Measurements from ENCODE around the gene GLIS1. TPM values are rescaled to one million over a fixed set of nuclear protein-coding genes. Genes with fewer than 3 reads are reported as not detected.

GLIS1 gene
- total RNA-seq, 4 donors from 2014 or later = 0.59 to 3.9 (median 0.75) TPM

DNA sequence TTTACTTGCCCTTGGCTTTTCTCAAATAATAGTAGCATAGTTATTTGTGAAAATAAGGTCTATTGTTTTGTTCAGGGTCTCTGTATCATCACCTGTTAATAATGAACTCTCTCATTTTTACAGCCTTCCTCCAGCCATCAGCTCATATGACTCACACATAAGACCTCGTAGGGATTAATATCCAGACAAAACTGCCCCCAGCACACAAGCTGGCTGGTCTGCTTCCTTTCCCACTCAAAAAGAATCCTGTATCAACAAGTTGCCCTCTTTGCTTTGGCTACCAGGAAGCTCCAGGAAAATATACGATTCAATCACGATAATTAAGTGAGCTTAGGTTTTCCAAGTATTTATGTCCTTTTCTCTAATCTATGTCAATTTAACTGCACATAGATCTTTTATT is 160.6 kb downstream of the GLIS1 start:
- Histone ChIP-seq H3K4me1 (no peaks in the 10 kb centered on the region), H3K27me3 (no peaks in the 10 kb centered on the region), H3K4me3 (no peak overlapping the region), H3K36me3 (no peaks in the 10 kb centered on the region), H3K27ac (no peak overlapping the region), H3K9me3 (no peaks in the 10 kb centered on the region)
- no peak for TF ChIP-seq POLR2A (IDR thresholded peaks at IDR 0.05)
- TF ChIP-seq EP300 (IDR thresholded peaks at IDR 0.05) = no peak
- TF ChIP-seq CTCF (IDR thresholded peaks at IDR 0.05) = no peak
- WGBS, 2 donors = 82 to 87% methylated on average over 3 of the region's 3 CpGs
- no peak for DNase-seq (ENCODE audit: low spot score in 2 of 2)

GRCh38 chr1:53577761-53578100 is 161.2 kb downstream of the GLIS1 start:
- H3K9me3 ChIP-seq = no peaks in the 10 kb centered on the region
- WGBS, 2 donors = 88 to 91% methylated on average over 4 of the region's 4 CpGs
- H3K27ac ChIP-seq = no peak overlapping the region
- H3K4me1 ChIP-seq = no peaks in the 10 kb centered on the region
- no peaks in the 10 kb centered on the region for H3K27me3 ChIP-seq
- no peak for DNase-seq (ENCODE audit: low spot score in 2 of 2)
- no peaks in the 10 kb centered on the region for H3K36me3 ChIP-seq
- no peak overlapping the region for H3K4me3 ChIP-seq
- no peak for TF ChIP-seq POLR2A (IDR thresholded peaks at IDR 0.05)
- no peak for TF ChIP-seq EP300 (IDR thresholded peaks at IDR 0.05)
- no peak for TF ChIP-seq CTCF (IDR thresholded peaks at IDR 0.05)

DNA sequence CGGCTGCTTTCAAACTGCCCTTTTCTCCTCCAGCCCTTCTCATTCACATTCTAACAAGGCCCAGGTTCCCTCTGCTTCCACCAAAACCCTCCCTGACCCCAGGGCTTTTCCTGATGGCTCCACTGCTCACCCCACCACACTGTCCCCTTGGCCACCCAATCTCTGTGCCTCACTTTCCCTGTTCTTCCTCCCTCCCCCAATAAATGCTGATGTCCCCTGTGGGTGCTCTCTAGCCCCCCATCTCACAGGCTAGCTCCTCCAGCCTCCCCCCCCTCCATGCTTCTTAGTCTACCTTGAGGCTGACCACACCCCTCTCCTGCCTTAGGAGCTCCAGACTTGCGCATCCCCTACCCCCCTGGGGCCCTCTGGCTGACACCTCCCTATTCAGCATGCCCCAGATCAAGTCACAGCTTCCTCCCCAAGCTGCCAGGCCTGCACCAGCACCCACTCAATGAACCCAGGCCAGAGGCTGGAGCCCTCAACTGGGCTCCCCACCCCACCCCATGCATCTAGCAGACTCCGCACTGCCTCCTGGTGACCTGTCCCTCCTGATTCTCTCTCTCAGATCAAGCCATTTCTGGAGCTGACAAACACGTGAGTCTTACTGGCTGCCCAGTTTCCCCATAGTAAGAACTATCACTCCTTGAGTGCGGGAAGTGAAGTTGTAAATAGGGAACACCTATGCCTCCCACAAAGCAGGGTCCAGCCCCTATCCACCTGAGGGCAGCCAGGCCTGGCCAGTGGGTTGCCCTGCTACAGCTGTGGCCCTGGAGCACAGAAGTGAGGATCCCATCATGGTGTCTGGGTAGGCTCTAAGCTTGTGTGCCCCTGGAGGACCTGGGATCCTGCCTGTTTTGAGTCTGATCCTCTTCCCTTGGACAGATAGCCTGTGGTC is 161.9 kb downstream of the GLIS1 start:
- H3K4me1 ChIP-seq = no peaks in the 10 kb centered on the region
- 89 to 93% methylated on average over 5 of the region's 5 CpGs for WGBS, 2 donors
- no peaks in the 10 kb centered on the region for H3K36me3 ChIP-seq
- H3K9me3 ChIP-seq = no peaks in the 10 kb centered on the region
- no peak overlapping the region for H3K27ac ChIP-seq
- TF ChIP-seq EP300 (IDR thresholded peaks at IDR 0.05) (no peak), CTCF (IDR thresholded peaks at IDR 0.05) (no peak), POLR2A (IDR thresholded peaks at IDR 0.05) (no peak)
- H3K27me3 ChIP-seq = no peaks in the 10 kb centered on the region
- no peak overlapping the region for H3K4me3 ChIP-seq
- DNase-seq (ENCODE audit: low spot score in 2 of 2) = no peak

DNA sequence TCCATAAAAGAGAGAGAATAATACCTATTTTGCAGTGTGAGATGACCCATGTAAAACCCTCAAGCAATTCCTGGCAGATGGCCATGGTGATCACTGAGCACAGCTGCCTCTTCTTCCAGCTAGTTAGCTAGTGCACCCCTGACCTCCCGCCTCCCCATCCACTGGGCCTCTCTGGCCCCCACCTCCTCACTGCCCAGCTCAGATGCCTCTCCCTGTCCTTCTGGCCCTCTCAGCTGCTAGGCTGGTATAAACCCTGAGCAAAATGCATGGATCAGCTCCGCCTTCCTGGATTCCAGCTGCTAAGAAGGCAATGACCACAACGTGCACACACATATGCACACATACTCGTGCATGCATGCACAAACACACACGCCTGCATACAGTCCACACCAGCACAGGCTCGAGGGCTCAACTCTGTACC is 162.6 kb downstream of the GLIS1 start:
- DNase-seq (ENCODE audit: low spot score in 2 of 2) = no peak
- TF ChIP-seq EP300 (IDR thresholded peaks at IDR 0.05) (no peak), POLR2A (IDR thresholded peaks at IDR 0.05) (no peak), CTCF (IDR thresholded peaks at IDR 0.05) (no peak)
- 56 to 67% methylated on average over 6 of the region's 6 CpGs for WGBS, 2 donors
- no peak overlapping the region for H3K4me3 ChIP-seq
- H3K27ac ChIP-seq = no peak overlapping the region
- no peaks in the 10 kb centered on the region for H3K36me3 ChIP-seq
- no peaks in the 10 kb centered on the region for H3K9me3 ChIP-seq
- no peaks in the 10 kb centered on the region for H3K4me1 ChIP-seq
- H3K27me3 ChIP-seq = no peaks in the 10 kb centered on the region

DNA sequence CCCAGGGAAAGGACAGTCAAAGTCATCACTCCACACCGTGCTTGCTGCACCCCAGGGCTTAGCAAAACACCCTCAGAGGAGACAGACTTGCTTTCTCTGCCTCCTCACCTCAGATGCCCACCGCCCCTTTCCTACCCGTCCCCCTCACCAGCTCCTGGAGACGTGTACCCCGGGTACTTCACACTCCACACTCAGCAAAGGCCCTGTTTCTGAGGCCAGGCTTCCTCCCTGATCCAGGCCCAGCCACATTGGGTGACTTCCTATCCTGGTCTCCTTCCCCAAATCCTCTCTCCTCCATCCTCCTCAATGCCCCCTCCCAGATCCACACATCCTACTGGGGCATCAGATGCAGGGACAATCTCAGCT is 163.0 kb downstream of the GLIS1 start:
- H3K27ac ChIP-seq = no peak overlapping the region
- no peak for DNase-seq (ENCODE audit: low spot score in 2 of 2)
- H3K4me3 ChIP-seq = no peak overlapping the region
- no peaks in the 10 kb centered on the region for H3K4me1 ChIP-seq
- H3K36me3 ChIP-seq = no peaks in the 10 kb centered on the region
- no peaks in the 10 kb centered on the region for H3K27me3 ChIP-seq
- TF ChIP-seq POLR2A (IDR thresholded peaks at IDR 0.05) (no peak), EP300 (IDR thresholded peaks at IDR 0.05) (no peak), CTCF (IDR thresholded peaks at IDR 0.05) (no peak)
- no peaks in the 10 kb centered on the region for H3K9me3 ChIP-seq
- WGBS, 2 donors = 71 to 76% methylated on average over 5 of the region's 5 CpGs
